Transverse colon (tissue), 4 donors: Measurements from ENCODE around the gene LZTFL1.

Experiments used
- POLR2A ChIP-seq: fragments of 450-650 bp; IDR thresholded peaks from one replicate; pipeline ENCODE4 v1.6.1; 2016; ENCODE audit warnings: antibody characterized with exemption, mild to moderate bottlenecking, moderate library complexity
- POLR2AphosphoS5 ChIP-seq, 3 donors: sonication (generic); formaldehyde crosslinking; IDR thresholded peaks; one replicate each; pipeline ENCODE4 v1.6.1; 2016; ENCODE audit warnings: antibody characterized with exemption in 3 of 3
- TF ChIP-seq, protein P1 (sequence below), 5 experiments: fragments of 200-600 bp in 3 of 5; fragments of 450-650 bp in 2 of 5; sonication (generic) in 3 of 5; IDR thresholded peaks; 1 replicate in 2 of 5; 2 replicates in 3 of 5; pipeline ENCODE4 v1.5.1; 2016 to 2017; ENCODE audit warnings: antibody characterized with exemption in 5 of 5, inconsistent platforms in 3 of 5, mild to moderate bottlenecking in 2 of 5, moderate library complexity in 1 of 5

DNA sequence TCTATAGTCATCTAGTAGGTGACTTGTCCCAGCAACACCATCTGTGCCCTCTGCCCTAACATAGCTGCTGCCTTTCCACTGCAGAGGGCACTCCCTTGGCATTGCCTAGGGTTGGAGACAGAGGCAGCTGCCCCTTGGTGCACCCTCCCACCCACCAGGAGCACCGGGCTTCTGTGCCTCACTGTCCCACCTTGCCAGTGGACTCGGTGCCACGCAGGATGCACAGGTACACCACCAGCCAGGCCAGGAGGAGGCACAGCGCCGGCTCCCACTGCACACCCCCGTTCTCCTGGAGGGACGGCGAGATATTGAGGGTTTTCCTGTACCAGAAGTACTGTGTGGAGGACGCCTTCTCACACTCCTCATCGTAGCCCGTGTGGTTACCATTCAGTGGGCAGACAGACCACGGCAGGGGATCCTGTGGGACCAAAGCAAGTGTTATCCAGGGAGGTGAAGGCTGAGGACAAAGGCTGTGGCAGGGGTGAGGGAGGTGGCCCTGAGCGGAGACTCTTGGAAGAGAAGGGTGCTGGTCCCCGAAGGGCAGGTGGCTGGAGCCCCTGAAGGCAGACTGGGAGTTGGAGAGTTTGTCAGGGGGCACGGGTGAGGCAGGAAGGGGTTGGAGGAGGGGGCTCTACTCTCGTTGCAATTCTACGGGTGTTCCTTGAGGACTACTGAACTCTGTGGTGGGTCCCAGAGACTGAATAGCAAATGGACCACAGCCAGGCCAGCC, 66.2 kb downstream of the LZTFL1 start:
- TF ChIP-seq, protein P1, sequence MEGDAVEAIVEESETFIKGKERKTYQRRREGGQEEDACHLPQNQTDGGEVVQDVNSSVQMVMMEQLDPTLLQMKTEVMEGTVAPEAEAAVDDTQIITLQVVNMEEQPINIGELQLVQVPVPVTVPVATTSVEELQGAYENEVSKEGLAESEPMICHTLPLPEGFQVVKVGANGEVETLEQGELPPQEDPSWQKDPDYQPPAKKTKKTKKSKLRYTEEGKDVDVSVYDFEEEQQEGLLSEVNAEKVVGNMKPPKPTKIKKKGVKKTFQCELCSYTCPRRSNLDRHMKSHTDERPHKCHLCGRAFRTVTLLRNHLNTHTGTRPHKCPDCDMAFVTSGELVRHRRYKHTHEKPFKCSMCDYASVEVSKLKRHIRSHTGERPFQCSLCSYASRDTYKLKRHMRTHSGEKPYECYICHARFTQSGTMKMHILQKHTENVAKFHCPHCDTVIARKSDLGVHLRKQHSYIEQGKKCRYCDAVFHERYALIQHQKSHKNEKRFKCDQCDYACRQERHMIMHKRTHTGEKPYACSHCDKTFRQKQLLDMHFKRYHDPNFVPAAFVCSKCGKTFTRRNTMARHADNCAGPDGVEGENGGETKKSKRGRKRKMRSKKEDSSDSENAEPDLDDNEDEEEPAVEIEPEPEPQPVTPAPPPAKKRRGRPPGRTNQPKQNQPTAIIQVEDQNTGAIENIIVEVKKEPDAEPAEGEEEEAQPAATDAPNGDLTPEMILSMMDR (IDR thresholded peaks at IDR 0.05): no peak
- no peak for TF ChIP-seq POLR2A
- no peak for TF ChIP-seq POLR2AphosphoS5 (IDR thresholded peaks at IDR 0.05)
